GM12872 (cell line): Measurements from ENCODE around the gene RPS21.

Source experiments
- TF ChIP-seq, protein P1 (sequence below): IDR thresholded peaks from 3 replicates; pipeline ENCODE4 v1.5.1; 2011; ENCODE audit warnings: low read depth, mild to moderate bottlenecking, low read length, moderate library complexity; ENCODE audit not compliant: insufficient read depth

RPS21 gene

DNA sequence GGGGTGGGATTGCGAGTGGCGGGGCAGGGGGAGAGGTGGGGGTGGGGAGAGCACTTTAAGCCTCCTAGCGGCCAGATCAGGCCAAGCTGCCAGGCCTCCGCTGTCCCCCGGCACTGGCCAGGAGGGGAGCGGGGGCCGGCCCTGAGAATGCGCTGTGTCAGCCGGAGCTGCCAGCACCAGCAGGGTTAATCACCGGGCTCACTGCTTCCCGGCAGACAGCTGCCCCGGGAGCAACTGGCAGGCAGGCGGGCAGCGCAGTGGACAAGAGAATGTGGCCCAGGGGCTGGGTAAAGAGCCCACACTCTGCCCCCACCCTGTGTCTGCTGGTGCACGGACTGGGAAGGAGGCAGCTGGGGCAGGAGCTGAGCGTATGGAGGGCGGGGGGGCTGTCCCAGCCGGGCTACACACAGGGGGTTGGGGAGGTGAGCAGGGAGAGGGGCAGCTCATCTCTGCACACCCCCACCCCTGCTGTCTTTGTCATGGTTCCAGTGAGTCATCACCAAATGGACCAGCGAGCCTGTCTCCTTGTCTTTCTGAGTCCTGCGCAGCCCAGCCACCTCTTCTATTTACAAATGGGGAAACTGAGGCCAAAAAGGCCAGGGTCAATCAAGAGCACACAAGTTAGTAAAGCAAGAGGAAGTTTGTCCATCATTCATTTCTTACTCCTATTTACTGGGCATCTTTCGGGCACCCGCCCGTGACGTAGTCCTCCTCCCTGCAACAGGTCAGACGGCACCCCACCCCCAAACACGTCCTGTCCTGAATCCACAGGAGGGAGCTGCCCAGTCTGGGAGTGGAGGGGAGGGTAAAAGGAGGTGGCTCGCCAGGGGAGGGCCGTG is 17.7 kb upstream of the RPS21 start:
- TF ChIP-seq, protein P1, sequence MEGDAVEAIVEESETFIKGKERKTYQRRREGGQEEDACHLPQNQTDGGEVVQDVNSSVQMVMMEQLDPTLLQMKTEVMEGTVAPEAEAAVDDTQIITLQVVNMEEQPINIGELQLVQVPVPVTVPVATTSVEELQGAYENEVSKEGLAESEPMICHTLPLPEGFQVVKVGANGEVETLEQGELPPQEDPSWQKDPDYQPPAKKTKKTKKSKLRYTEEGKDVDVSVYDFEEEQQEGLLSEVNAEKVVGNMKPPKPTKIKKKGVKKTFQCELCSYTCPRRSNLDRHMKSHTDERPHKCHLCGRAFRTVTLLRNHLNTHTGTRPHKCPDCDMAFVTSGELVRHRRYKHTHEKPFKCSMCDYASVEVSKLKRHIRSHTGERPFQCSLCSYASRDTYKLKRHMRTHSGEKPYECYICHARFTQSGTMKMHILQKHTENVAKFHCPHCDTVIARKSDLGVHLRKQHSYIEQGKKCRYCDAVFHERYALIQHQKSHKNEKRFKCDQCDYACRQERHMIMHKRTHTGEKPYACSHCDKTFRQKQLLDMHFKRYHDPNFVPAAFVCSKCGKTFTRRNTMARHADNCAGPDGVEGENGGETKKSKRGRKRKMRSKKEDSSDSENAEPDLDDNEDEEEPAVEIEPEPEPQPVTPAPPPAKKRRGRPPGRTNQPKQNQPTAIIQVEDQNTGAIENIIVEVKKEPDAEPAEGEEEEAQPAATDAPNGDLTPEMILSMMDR = peak; percentile 42; the same call in 2 of the 3 replicates

DNA sequence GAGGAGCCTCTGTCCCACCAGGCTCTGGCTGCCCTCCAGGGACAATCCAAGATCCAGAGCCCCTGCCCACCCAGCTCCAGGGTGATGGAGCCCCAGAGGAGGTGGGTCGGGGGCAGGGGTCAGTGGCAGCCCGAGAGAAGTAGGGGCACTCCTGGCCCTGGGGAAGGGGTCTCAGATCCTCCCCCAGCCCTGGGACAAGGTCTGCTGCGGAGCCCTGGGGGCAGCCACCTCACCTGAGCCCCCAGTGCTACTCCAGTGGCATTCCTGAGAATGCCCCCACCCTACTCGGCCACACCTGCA is 17.1 kb upstream of the RPS21 start:
- TF ChIP-seq, protein P1 = no peak

DNA sequence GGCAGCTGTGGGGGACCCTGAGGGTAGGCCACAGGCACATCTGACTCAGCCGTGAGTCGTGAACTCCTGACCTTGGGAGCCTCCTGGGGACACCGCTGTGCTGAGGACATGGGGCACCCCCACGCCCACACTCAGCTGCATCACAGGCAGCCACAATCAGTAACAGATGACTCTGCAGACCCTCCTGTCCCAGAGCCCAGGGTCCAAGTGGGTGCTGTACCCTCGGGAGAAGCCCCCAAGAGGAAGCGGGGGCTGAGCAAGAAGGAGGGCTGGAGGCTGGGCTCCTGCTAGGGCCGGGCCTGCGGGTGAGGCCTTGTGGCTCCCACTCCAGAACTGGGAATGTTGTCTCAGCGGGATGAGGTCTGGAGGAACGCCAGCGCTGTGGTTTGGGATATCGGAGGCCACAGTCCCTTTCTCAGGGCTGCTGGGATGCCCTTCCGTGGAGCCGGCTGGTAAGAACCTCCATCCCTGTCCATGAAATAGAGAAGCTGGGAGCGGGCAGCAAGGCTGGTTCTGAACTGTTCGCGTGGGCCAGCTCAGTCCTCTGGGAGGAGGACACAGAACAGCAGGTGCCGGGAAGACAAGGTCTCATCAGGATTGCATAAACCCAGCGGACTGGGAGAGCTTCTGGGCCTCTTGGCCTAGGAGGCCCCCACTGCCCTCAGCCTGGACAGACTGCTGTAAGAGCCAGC is 16.6 kb upstream of the RPS21 start:
- TF ChIP-seq, protein P1 = no peak

DNA sequence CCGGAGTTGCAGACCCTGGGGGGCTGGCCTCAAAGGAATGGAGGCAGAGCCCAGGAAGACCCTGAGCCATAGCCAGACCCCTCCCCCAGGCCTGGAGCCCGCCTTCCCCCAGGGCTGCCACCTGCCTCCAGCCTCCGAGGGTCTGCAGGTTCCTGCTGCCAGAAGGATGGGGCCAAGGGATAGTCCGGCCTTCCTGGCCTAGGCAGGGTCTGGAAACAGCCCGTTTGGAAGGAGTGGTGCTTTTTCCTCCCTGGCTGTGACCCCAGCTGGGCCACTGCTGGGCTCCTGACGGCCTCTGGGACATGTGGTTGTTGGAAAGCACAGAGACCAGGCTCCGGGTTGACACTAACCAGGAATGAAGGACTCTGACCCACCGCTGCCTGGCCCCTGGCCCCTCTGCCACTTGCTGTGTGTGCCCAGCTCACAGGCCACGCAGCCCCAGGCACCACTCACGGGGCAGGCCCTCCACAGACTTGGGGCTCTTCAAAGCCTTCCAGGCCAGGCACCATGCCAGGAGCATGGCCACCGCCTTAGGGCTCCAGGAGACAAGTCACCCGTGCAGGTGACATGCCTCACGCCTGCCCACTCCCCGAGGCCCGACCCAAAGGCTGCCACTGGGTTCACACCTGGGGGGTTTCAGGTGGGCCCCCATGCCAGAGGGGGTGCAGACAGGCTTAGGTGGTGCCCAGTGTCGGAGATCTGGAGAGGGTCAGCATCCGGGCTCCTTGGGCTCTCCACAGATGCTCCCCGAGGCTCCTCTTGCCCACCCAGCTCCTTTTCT is 15.9 kb upstream of the RPS21 start:
- TF ChIP-seq, protein P1 = no peak

DNA sequence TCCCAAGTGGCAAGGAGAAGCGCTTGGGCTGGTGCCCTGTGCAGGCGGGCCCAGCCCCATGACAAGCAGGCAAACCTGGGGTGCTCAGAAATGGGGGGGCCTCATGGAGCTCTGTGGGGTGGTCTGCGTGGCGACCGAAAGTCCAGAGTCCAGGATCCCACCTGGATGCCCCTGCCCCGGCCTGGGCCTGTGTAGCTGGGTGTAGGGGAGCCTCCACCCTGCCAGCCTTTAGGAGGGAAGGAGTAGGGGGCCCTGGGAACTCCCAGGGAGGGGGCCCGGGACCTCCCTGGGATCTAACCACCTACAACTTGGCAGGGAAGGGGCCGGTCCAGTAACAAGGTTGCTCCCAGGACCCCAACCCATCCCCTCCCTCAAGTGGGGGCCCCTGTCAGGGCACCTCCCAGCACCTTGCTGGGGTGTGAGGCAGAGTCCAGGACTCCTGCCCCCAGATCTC is 15.3 kb upstream of the RPS21 start:
- TF ChIP-seq, protein P1 = no peak

DNA sequence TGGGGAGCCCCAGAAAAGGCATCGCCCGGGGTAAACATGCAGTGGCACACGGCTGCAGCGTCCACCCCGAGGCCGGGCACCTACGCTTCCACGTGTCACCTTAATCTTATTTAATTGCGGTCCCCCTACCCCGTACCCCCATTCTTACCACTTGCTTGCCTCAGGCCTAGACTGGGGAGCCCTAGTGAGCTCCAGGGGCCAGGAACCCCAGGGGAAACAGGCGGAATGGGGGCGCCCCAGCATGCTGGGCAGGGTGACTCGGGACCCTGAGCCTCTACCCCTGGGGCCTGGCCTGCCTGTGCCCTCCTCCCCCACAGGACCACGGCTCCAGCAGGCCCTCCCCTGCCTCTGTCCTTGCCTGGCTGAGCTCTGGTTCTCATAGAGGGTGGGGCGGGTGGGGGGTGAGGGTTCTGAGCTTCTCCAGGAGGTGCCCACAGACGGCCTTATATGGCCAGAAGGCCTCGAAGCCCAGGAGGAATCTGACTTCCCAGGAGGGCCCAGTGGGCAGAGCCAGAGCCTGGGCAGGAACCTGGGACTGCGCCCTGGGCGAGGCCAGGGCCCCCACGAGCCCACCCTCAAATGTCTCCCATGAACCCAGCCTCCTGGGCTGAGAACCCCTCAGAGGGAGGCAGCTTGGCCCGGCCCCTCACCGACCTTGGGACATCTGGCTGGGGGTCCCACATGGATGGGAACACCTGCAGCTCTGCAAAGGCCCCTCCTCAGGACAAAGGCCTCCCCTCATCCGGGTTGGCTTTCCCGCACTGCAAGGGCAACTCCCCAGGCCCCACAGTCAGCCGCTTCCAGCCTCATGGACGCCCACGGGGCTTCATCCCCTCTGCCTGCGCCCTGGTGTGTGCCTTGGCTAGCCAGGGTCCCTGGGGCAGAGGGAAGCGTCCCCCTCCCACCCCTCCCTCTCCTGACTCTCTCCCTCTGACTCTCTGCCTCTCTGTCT is 14.6 kb upstream of the RPS21 start:
- TF ChIP-seq, protein P1 = no peak
